ENCODE data around the gene NOP10.
"Not testable (repeated sequence)": the region's sequence is repeated elsewhere in the genome, so short reads cannot be mapped to it uniquely, and the experiment has no call there.

Gene NOP10

GRCh38 chr15:34349769-34350168, 6.8 kb upstream of the NOP10 start:
- H3K27me3 ChIP-seq (ENCODE audit: insufficient read depth, low read depth): no peaks in the 10 kb centered on the region
- no peak overlapping the region for H3K9ac ChIP-seq
- H3K4me2 ChIP-seq: no peak overlapping the region
- no peak overlapping the region for H2AFZ ChIP-seq (ENCODE audit: low read depth)
- no peaks in the 10 kb centered on the region for H3K36me3 ChIP-seq (ENCODE audit: insufficient read depth)
- no peaks in the 10 kb centered on the region for H3K79me2 ChIP-seq (ENCODE audit: insufficient read depth, low read depth)
- no peaks in the 10 kb centered on the region for H4K20me1 ChIP-seq (ENCODE audit: insufficient read depth)
- H3K27ac ChIP-seq: no peak overlapping the region
- no peak overlapping the region for H3K4me3 ChIP-seq (IDR thresholded peaks at IDR 0.05; ENCODE audit: insufficient read depth, low read depth, low read length)
- no peaks in the 10 kb centered on the region for H3K4me1 ChIP-seq (ENCODE audit: low read depth, poor library complexity, severe bottlenecking)
- no peak for TF ChIP-seq CTCF (conservative IDR thresholded peaks at IDR 0.05; ENCODE audit: low read depth, low read length)

GRCh38 chr15:34348735-34349300, 5.9 kb upstream of the NOP10 start:
- Histone ChIP-seq H3K79me2 (ENCODE audit: insufficient read depth, low read depth) (no peaks in the 10 kb centered on the region), H3K36me3 (ENCODE audit: insufficient read depth) (no peaks in the 10 kb centered on the region), H3K4me2 (no peak overlapping the region), H3K27me3 (ENCODE audit: insufficient read depth, low read depth) (no peaks in the 10 kb centered on the region), H3K4me1 (ENCODE audit: low read depth, poor library complexity, severe bottlenecking) (no peaks in the 10 kb centered on the region), H3K4me3 (IDR thresholded peaks at IDR 0.05; ENCODE audit: insufficient read depth, low read depth, low read length) (no peak overlapping the region), H3K9ac (no peak overlapping the region), H4K20me1 (ENCODE audit: insufficient read depth) (no peaks in the 10 kb centered on the region), H2AFZ (ENCODE audit: low read depth) (no peak overlapping the region), H3K27ac (no peak overlapping the region)
- TF ChIP-seq CTCF (conservative IDR thresholded peaks at IDR 0.05; ENCODE audit: low read depth, low read length): no peak

- H3K36me3 ChIP-seq (ENCODE audit: insufficient read depth): no peaks in the 10 kb centered on the region
- no peak for TF ChIP-seq CTCF (conservative IDR thresholded peaks at IDR 0.05; ENCODE audit: low read depth, low read length)
- H3K9ac ChIP-seq: no peak overlapping the region
- no peaks in the 10 kb centered on the region for H3K4me1 ChIP-seq (ENCODE audit: low read depth, poor library complexity, severe bottlenecking)
- no peak overlapping the region for H3K4me2 ChIP-seq
- H3K4me3 ChIP-seq (IDR thresholded peaks at IDR 0.05; ENCODE audit: insufficient read depth, low read depth, low read length): no peak overlapping the region
- no peak overlapping the region for H3K27ac ChIP-seq
- H3K27me3 ChIP-seq (ENCODE audit: insufficient read depth, low read depth): no peaks in the 10 kb centered on the region
- no peak overlapping the region for H2AFZ ChIP-seq (ENCODE audit: low read depth)
- H3K79me2 ChIP-seq (ENCODE audit: insufficient read depth, low read depth): no peaks in the 10 kb centered on the region
- no peaks in the 10 kb centered on the region for H4K20me1 ChIP-seq (ENCODE audit: insufficient read depth)
Measured at GRCh38 chr15:34347951-34348638, 5.2 kb upstream of the NOP10 start.

- not testable (repeated sequence) for H3K4me1 ChIP-seq (ENCODE audit: low read depth, poor library complexity, severe bottlenecking); H3K36me3 ChIP-seq (ENCODE audit: insufficient read depth); H3K4me3 ChIP-seq (IDR thresholded peaks at IDR 0.05; ENCODE audit: insufficient read depth, low read depth, low read length); H3K27me3 ChIP-seq (ENCODE audit: insufficient read depth, low read depth); H4K20me1 ChIP-seq (ENCODE audit: insufficient read depth)
- peak overlapping the region; percentile 86 for H3K9ac ChIP-seq
- peak overlapping the region; percentile 90 for H2AFZ ChIP-seq (ENCODE audit: low read depth)
- H3K4me2 ChIP-seq: peak overlapping the region; percentile 45
- peak overlapping the region; percentile 80 for H3K27ac ChIP-seq
- H3K79me2 ChIP-seq (ENCODE audit: insufficient read depth, low read depth): peaks cover 16% of the 10 kb centered on the region
Measured at GRCh38 chr15:34342213-34342736, 661 bp downstream of the NOP10 start.
